ENCODE measurements around the gene AEN.

The AEN gene, protein sequence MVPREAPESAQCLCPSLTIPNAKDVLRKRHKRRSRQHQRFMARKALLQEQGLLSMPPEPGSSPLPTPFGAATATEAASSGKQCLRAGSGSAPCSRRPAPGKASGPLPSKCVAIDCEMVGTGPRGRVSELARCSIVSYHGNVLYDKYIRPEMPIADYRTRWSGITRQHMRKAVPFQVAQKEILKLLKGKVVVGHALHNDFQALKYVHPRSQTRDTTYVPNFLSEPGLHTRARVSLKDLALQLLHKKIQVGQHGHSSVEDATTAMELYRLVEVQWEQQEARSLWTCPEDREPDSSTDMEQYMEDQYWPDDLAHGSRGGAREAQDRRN

DNA sequence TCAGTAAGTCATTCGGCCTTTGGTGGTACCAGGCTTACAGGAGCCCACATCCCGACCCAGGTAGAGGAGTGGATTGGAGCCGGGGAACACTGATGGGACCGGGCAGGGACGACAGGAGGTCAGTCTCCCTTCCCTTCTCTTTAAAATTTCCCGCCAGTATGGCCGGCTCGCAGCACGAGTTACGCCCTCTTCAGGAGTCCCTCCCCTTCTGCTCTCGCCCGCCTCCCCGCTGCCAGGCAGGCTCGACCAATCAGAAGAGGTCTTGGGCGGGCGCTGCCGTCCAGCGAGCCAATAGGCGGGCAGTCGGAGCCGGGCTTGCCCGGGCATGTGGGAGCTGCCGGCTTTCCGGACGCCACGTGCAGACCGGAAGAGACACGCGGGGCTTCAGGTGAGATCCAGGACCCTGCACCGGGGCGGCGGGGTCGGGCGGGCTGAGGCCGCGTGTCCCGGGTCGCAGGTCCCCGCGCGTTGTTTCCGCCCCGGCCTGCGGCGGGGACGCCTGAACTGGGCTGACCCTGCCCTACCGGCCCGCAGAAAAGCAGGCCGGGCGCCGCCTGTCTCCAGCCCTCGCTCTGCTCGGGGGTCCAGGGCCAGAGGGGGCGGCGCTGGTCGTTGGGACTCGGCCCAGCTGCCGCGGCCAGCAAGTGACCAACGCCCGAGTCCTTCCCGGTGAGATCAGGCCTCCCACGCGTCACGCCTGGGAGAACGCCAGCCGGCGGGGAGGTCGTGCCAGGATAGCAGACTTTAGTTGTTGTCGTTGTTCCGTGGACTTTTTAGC is at the start of gene AEN:
Gene AEN, plus strand, starts transcription at position 346 of the 778 bp plus-strand sequence. CDS start 4,870 bp downstream, outside the sequence.
- TF ChIP-seq, protein P1, sequence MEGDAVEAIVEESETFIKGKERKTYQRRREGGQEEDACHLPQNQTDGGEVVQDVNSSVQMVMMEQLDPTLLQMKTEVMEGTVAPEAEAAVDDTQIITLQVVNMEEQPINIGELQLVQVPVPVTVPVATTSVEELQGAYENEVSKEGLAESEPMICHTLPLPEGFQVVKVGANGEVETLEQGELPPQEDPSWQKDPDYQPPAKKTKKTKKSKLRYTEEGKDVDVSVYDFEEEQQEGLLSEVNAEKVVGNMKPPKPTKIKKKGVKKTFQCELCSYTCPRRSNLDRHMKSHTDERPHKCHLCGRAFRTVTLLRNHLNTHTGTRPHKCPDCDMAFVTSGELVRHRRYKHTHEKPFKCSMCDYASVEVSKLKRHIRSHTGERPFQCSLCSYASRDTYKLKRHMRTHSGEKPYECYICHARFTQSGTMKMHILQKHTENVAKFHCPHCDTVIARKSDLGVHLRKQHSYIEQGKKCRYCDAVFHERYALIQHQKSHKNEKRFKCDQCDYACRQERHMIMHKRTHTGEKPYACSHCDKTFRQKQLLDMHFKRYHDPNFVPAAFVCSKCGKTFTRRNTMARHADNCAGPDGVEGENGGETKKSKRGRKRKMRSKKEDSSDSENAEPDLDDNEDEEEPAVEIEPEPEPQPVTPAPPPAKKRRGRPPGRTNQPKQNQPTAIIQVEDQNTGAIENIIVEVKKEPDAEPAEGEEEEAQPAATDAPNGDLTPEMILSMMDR (conservative IDR thresholded peaks at IDR 0.05), result no peak
- peak within 1 kb of the TSS; percentile 88 for H3K27ac ChIP-seq

DNA sequence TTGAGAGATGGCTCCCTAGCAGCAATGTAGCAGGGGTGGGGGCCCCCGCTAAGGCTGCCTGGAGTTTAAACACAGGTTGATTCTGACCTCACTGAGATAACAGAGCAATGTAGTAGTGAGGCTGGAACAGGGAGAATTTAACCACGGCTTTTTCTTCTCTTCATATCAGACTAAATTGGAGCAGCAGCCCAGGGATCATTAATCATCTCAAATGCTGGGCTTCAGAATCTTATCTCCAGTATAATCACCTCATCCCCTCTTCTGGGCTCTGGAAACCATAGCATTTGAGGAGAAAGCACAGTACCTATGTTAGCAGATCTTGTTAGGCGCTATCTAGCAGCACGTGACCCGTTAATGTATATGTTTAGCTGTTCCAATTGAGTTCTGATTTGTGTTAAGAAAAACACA is 49.3 kb upstream of the AEN start:
- H3K27ac ChIP-seq, result no peak overlapping the region
- TF ChIP-seq, protein P1 (conservative IDR thresholded peaks at IDR 0.05), result no peak

DNA sequence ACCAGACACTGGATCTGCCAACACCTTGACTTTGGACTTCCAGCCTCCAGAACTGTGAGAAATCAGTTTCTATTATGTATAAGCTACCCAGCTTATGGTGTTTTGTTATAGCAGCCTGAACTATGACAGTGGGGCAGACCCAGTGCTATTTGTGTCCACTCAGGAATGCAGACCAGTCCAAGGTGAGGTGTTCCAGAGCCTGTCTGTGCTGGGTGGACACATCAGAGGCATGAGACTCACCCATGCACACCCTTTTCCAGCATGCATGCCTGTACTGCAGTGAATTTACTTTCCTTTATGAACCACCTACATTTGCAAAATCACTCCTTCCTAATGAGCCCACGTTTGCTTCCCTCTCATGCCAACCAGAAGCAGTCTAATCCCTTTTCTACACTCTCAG is 47.1 kb upstream of the AEN start:
- no peak overlapping the region for H3K27ac ChIP-seq
- TF ChIP-seq, protein P1 (conservative IDR thresholded peaks at IDR 0.05), result no peak

DNA sequence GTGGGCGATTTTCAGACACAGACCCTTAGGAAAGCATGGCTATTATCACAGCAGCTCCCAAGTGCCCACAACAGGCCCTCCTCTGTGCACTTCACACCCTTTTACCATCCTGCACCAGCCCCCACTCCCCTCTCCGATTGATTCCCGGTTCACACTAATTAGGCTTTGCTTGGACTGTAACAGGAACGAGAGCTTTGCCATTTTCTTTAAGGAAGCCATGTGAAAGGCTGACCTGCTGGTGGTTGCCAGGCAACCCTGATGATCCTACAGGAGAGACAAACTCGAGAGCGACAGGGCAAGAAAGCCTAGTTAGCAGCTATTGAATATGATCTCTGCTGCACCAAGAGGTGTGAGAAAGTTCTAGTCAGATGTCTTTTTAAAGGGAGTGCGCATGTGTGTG is 46.5 kb upstream of the AEN start:
- no peak overlapping the region for H3K27ac ChIP-seq
- TF ChIP-seq, protein P1 (conservative IDR thresholded peaks at IDR 0.05), result no peak

DNA sequence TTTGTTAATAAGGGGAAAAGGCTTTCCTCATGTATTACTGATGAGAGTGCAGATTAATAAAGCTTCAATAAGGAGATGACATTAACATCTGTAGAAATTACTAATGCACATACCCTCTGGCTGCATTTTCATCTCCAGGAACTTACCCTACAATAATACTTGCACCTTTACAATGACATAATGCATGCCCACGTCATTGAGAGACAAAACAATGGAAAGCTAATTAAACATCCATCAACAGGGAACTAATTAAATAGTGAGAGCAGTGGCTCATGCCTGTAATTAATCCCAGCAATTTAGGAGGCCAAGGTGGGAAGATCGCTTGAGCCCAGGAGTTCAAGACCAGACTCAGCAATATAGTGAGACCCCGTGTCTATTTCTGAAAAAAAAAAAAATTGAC is 41.8 kb upstream of the AEN start:
- TF ChIP-seq, protein P1 (conservative IDR thresholded peaks at IDR 0.05), result no peak
- no peak overlapping the region for H3K27ac ChIP-seq

DNA sequence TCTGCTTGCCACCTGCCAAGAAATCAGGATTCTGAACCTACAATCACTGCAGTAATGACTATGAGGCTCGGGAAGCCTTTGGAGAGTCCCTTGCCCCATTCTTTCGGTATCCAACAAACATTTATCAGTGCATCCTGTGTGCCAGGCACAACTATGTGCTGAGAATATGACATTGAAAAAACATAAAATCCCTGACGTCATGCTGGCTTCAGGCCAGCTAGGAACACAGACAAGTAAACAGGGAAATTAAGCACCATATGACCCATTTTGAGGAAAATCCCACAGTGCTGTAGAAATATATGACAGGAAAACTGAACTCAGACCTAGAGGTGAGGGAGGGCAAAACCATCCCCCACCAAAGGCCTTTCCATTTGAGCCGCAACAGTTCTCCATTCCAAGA is 40.6 kb upstream of the AEN start:
- no peak overlapping the region for H3K27ac ChIP-seq
- TF ChIP-seq, protein P1 (conservative IDR thresholded peaks at IDR 0.05), result no peak

DNA sequence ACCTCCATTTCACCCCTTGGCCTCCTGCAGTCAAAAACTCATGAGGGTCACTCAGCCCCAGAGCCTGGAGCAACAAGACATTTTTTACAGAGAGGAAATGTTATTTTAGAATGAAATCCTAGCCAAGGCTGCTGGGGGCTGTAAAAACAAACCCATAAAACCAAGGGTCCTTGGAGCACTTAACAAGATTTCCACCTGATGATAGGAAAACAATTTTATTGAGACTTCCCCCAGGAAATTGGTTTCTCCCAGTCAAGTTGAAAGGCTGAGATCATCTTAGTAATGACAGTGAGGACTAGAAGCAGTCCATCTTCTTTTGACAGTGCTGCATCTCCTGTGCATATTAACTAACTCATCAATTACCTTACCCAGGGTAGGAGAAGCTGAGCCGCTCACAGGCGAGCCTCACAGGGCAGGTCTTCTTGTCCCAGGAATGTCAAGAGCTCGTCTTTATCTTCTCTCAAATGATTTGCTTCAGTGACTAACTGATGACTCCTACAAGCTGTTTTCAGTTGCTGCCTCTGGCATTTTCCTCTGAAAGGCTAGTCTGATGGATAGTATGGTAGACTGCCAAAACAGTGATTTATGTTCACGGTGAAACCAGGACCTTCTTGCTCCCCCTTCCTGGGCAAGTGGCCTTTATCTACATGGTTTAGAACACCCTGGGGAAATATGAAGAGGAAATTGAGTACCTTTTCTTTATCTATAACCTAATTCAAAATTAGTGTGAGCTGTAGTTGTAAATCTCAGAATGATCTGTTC is 34.6 kb upstream of the AEN start:
- TF ChIP-seq, protein P1 (conservative IDR thresholded peaks at IDR 0.05), result no peak
- H3K27ac ChIP-seq, result no peak overlapping the region

Data from VCaP (cell line).